ENCODE results near the gene CUEDC1. TPM values are rescaled to one million over a fixed set of nuclear protein-coding genes. Genes with fewer than 3 reads are reported as not detected.
A peak's percentile ranks its signal among the peaks of the same experiment; 100 is the strongest.

CUEDC1 gene
- total and polyA plus RNA-seq, 3 experiments from 2014 or later = 0.33 to 0.73 TPM; not detected in 1

DNA sequence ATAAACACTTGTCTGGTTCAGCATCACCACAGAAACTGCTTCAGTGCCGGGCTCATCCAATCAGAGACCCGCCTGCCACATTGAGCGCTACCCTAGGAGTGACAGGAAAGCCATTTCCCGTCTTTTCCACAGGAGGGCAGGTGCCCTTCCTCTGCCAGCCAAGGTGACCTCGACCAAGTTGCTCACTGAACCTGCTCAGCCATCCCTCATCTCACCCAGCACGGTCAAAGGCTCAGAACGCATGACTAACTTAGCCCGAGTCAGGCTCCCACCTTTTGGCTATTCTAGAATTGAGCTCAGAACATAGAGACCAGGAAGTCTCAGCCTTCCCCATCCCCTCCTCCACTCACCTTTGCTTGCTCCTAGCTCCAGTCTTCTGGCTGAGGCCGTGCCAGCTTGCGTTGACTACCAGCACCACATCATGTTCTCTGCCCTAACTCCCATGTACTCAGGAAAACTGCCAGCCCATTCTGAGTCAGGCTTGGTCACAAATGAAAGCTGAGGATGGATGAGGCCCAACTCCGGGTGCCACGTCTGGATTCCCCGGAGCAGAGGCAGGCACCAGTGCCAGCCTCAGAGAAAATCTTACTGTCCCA is 121.0 kb downstream of the CUEDC1 start:
- H3K36me3 ChIP-seq (ENCODE audit: insufficient read depth, low read length) = peaks cover 8% of the 10 kb centered on the region
- CTCF ChIA-PET = interaction anchor here (0.6 to 2.6 kb wide), 11 partner anchors 9 to 706 kb away, joined by 3 to 12 read pairs (median 3); partner anchors contain the start of gene MRPS23
- H3K4me1 Mint-ChIP-seq = peaks cover 0 to 5% (median 0%) of the 10 kb centered on the region in 3 donors
- no peak for DNase-seq
- H3K4me3 ChIP-seq (ENCODE audit: low read length) = no peak overlapping the region
- no peaks in the 10 kb centered on the region for H3K9me3 Mint-ChIP-seq
- H3K27me3 ChIP-seq (ENCODE audit: insufficient read depth, low read length, poor library complexity, severe bottlenecking) = no peaks in the 10 kb centered on the region
- H3K4me3 Mint-ChIP-seq = no peak overlapping the region
- H3K27ac ChIP-seq (ENCODE audit: low read depth, low read length) = no peak overlapping the region
- peaks cover 8 to 17% (median 11%) of the 10 kb centered on the region in 3 donors for H3K36me3 Mint-ChIP-seq
- POLR2A ChIA-PET = interaction anchor here (1.4 kb wide), 1 partner anchor 16 kb away, joined by 3 read pairs; the partner anchor contains the start of gene MRPS23
- no peaks in the 10 kb centered on the region for H3K9me3 ChIP-seq (ENCODE audit: low read length)
- H3K27me3 Mint-ChIP-seq = no peaks in the 10 kb centered on the region
- H3K27ac Mint-ChIP-seq = peak overlapping the region in 2 of 8 donors; percentile 29 to 47
- H3K4me1 ChIP-seq (ENCODE audit: insufficient read depth, low read length) = peaks cover 5% of the 10 kb centered on the region

DNA sequence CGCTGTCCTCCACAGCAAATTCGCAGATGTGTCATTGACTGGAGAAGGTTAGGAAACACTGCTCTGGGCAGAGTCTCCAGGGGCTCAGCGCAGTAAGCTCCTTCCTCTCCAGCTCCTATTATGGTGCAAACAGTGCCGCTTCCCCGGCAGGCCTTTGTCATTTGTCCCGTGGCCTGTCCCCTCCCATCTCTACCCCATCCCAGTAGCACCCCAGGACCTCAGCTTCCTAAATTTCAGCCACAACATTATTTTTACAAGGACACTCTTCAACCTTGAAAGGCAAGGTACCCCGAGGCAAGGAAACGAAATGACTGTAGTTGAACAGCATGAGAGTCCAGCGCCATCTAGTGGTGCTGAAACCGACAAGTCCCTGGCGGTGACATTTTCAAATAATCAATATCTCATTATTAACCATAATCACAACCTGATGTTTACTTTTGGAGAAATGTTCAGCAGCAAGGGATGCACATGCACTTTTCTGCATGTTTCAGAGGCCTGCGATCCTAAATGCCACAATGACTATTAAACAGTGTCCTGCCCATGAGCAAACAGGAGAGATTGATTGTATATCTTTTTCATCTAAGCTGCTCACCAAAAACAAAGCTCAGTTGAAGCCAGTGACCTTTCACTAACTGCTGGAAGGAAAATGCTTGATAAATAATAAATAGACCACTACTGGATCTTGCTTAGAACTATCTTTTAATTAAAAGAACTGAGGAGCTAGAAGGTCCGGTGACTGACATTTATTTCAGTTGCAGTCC is 121.9 kb downstream of the CUEDC1 start:
- Mint-ChIP-seq H3K4me3 (no peak overlapping the region), H3K27ac (no peak overlapping the region), H3K36me3 (peaks cover 5 to 8% (median 6%) of the 10 kb centered on the region in 3 donors), H3K9me3 (no peaks in the 10 kb centered on the region), H3K27me3 (no peaks in the 10 kb centered on the region), H3K4me1 (peaks cover 0 to 5% (median 0%) of the 10 kb centered on the region in 3 donors)
- ChIA-PET POLR2A (interaction anchor here (1.4 kb wide), 1 partner anchor 17 kb away, joined by 3 read pairs; the partner anchor contains the start of gene MRPS23), CTCF (interaction anchor here (0.6 to 2.6 kb wide), 17 partner anchors 9 to 705 kb away, joined by 3 to 12 read pairs (median 4); partner anchors contain the start of gene MRPS23)
- H3K4me3 ChIP-seq (ENCODE audit: low read length) = peak overlapping the region; percentile 73
- H3K4me1 ChIP-seq (ENCODE audit: insufficient read depth, low read length) = peaks cover 5% of the 10 kb centered on the region
- no peaks in the 10 kb centered on the region for H3K27me3 ChIP-seq (ENCODE audit: insufficient read depth, low read length, poor library complexity, severe bottlenecking)
- DNase-seq = peak; percentile 43 to 75 (median 59)
- no peak overlapping the region for H3K27ac ChIP-seq (ENCODE audit: low read depth, low read length)
- H3K36me3 ChIP-seq (ENCODE audit: insufficient read depth, low read length) = peaks cover 1% of the 10 kb centered on the region
- H3K9me3 ChIP-seq (ENCODE audit: low read length) = no peaks in the 10 kb centered on the region

DNA sequence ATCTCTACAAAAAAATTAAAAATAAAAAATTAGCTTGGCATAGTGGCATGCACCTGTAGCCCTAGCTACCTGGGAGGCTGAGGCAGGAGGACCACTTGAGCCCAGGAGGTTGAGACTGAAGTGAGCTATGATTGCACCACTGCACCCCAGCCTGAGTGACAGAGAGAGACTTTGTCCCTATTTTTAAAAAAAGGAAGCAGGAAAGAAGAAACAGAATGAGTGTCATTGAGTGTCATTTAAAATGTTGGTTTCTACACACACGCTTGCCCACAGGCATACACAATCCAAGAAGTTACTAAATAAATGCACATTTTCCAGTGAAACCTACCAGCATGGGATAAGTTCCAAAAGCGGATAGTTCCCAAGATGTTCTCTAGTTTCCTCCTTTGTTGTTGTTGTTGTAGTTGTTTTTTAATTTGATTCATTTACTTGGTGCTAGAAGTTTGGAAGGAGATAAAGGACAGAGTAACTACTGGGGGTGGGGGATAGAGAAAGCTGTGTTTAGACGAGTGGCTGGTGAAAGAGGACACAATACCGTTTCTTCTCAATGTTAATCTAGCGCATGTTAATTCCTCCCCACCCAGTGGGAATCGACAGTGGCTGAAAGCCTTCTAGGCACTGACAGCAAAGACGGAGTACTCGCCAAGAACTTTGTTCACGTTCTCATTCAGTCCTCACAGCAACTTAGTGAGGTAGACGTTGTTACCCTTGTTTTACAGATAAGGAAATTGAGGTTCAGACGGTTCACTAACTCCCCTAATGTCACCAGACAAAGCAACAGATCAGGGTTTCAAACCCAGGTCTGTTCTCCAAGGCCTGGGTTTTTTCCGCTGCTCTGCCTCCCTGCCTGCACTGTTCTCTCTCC is 122.7 kb downstream of the CUEDC1 start:
- no peak for DNase-seq
- peaks cover 4 to 6% (median 5%) of the 10 kb centered on the region in 3 donors for H3K36me3 Mint-ChIP-seq
- Histone ChIP-seq H3K27ac (ENCODE audit: low read depth, low read length) (no peak overlapping the region), H3K9me3 (ENCODE audit: low read length) (no peaks in the 10 kb centered on the region), H3K4me1 (ENCODE audit: insufficient read depth, low read length) (peaks cover 5% of the 10 kb centered on the region), H3K36me3 (ENCODE audit: insufficient read depth, low read length) (no peaks in the 10 kb centered on the region), H3K27me3 (ENCODE audit: insufficient read depth, low read length, poor library complexity, severe bottlenecking) (no peaks in the 10 kb centered on the region), H3K4me3 (ENCODE audit: low read length) (peak overlapping the region; percentile 73)
- H3K4me3 Mint-ChIP-seq = no peak overlapping the region
- H3K9me3 Mint-ChIP-seq = no peaks in the 10 kb centered on the region
- peaks cover 0 to 5% (median 0%) of the 10 kb centered on the region in 3 donors for H3K4me1 Mint-ChIP-seq
- ChIA-PET CTCF (interaction anchor here (1.1 to 2.6 kb wide), 12 partner anchors 8 to 704 kb away, joined by 3 to 12 read pairs (median 6); partner anchors contain the start of gene MRPS23), POLR2A (interaction anchor here (1.4 kb wide), 1 partner anchor 17 kb away, joined by 3 read pairs; the partner anchor contains the start of gene MRPS23)
- no peaks in the 10 kb centered on the region for H3K27me3 Mint-ChIP-seq
- no peak overlapping the region for H3K27ac Mint-ChIP-seq

DNA sequence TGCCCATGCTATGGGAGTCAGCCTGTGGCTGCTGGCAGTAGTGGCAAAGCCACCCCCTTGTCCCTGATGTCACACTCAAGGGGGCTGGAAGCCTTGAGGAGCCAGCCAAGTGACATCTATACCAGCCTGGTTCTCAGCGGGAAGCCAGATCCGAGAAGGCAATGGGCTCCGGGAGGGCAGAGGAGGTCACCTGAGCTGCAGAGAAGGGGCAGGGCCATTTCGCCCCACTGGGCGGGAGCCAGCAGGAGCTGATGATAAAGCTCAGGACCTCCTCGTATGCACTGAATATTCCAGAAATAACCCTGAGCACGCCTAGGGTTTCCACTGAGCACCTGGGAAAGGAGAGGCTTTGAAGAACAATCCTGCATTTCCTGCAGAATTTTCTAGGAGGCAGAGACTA is 124.3 kb downstream of the CUEDC1 start:
- CTCF ChIA-PET = no interaction called here
- Histone ChIP-seq H3K36me3 (ENCODE audit: insufficient read depth, low read length) (no peaks in the 10 kb centered on the region), H3K4me1 (ENCODE audit: insufficient read depth, low read length) (peaks cover 5% of the 10 kb centered on the region), H3K4me3 (ENCODE audit: low read length) (no peak overlapping the region), H3K27me3 (ENCODE audit: insufficient read depth, low read length, poor library complexity, severe bottlenecking) (no peaks in the 10 kb centered on the region), H3K27ac (ENCODE audit: low read depth, low read length) (no peak overlapping the region), H3K9me3 (ENCODE audit: low read length) (no peaks in the 10 kb centered on the region)
- peaks cover 0 to 2% of the 10 kb centered on the region in 2 donors for H3K27me3 Mint-ChIP-seq
- H3K4me3 Mint-ChIP-seq = peak overlapping the region in 1 of 7 donors; percentile 43
- H3K9me3 Mint-ChIP-seq = no peaks in the 10 kb centered on the region
- H3K36me3 Mint-ChIP-seq = no peaks in the 10 kb centered on the region
- H3K27ac Mint-ChIP-seq = no peak overlapping the region
- peaks cover 0 to 5% (median 0%) of the 10 kb centered on the region in 3 donors for H3K4me1 Mint-ChIP-seq
- DNase-seq = no peak
- POLR2A ChIA-PET = interaction anchor here (0.6 kb wide), 1 partner anchor 12 kb away, joined by 5 read pairs; no protein-coding TSS in a partner anchor

DNA sequence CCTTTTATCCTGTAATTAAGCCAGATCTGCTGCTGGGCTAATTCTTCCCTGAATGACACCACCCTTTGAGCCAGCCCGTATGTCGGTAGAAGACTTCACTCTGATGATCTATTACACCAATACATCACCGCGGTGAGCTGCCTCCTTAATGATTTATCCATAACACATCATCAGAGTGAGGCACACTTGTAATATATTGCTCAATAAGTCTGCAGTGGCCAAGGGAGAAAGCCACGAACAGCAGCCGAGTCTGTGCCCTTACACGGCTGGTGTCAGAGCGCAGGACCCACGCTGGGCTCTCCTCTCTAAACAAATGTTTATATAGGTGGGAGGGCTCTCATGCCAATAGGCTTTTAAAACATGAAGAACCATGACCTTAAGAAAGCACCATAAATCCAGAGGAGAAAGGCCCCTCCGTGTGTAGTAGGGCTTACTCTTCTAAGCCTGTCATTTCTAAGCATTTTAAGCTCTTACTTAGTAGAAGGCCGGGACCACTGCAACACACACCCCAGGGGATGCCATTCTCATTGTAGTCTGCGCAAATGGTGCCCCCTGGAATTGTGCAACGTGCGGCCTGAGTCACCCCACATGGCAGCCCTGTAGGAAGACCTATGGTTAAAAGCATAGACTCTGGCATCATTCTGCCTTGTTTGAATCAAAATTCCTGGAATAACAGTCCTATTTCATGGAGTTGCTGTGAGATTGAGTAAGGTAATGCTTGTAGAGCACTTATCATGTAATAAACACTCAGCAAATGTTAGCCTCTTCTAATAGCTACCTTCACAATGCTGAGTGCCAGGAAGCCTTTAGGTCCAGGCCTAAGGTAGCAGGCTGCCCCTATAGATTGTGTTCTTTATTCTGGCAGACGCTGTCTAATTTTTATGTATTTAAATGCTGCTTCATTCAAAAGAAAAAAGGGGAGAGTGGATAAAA is 131.5 kb downstream of the CUEDC1 start:
- H3K27ac Mint-ChIP-seq = no peak overlapping the region
- Histone ChIP-seq H3K27me3 (ENCODE audit: insufficient read depth, low read length, poor library complexity, severe bottlenecking) (no peaks in the 10 kb centered on the region), H3K4me1 (ENCODE audit: insufficient read depth, low read length) (no peaks in the 10 kb centered on the region), H3K4me3 (ENCODE audit: low read length) (no peak overlapping the region), H3K27ac (ENCODE audit: low read depth, low read length) (no peak overlapping the region), H3K9me3 (ENCODE audit: low read length) (no peaks in the 10 kb centered on the region), H3K36me3 (ENCODE audit: insufficient read depth, low read length) (no peaks in the 10 kb centered on the region)
- H3K9me3 Mint-ChIP-seq = no peaks in the 10 kb centered on the region
- H3K27me3 Mint-ChIP-seq = peaks cover 0 to 7% of the 10 kb centered on the region in 2 donors
- no peak overlapping the region for H3K4me3 Mint-ChIP-seq
- ChIA-PET POLR2A (no interaction called here), CTCF (interaction anchor here (2.5 kb wide), 1 partner anchor 10 kb away, joined by 12 read pairs; no protein-coding TSS in a partner anchor)
- no peaks in the 10 kb centered on the region for H3K4me1 Mint-ChIP-seq
- no peaks in the 10 kb centered on the region for H3K36me3 Mint-ChIP-seq
- DNase-seq = no peak

DNA sequence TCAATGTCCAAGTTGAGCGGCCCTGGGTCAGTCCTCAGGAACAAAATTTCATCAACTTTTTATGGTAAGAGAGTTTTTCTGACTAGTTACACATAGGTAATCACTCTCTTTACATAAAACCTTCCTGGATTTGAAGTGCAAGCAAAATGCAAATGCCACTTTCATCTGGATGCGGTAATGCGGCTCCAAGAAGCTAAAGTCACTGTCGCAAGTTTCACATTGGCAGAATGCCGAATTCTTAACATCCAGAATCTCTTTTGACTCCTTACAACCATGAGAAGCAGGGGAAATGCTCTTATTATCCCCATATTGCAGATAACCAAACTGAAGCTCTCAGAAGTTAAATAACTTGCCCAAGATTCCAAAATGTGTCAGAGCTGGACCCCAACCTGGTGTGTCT is 135.3 kb downstream of the CUEDC1 start:
- Histone ChIP-seq H3K27ac (ENCODE audit: low read depth, low read length) (no peak overlapping the region), H3K36me3 (ENCODE audit: insufficient read depth, low read length) (no peaks in the 10 kb centered on the region), H3K9me3 (ENCODE audit: low read length) (no peaks in the 10 kb centered on the region), H3K4me3 (ENCODE audit: low read length) (no peak overlapping the region), H3K27me3 (ENCODE audit: insufficient read depth, low read length, poor library complexity, severe bottlenecking) (peaks cover 4% of the 10 kb centered on the region), H3K4me1 (ENCODE audit: insufficient read depth, low read length) (no peaks in the 10 kb centered on the region)
- Mint-ChIP-seq H3K9me3 (no peaks in the 10 kb centered on the region), H3K4me1 (no peaks in the 10 kb centered on the region), H3K27me3 (peaks cover 7 to 17% of the 10 kb centered on the region in 2 donors), H3K36me3 (peaks cover 0 to 1% (median 0%) of the 10 kb centered on the region in 3 donors), H3K27ac (no peak overlapping the region), H3K4me3 (no peak overlapping the region)
- CTCF ChIA-PET = no interaction called here
- POLR2A ChIA-PET = no interaction called here
- no peak for DNase-seq

DNA sequence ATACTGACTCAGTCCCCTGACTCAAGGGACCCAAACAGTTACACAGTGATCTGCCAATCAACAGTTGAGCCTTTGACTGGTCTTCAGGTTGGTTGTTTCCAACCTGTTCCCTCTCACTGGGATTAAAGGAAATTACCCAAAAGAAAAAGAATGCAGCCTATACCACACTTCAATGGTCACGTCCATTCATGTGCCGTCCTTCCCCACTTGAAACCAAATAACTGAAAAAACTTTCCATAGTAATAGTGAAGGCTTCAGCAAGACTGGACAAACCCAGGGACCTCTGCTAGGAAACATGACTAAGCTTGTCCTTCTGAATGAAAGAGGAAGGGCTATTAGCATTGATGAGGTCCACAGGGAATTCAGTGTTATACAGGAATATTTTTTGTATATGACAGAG is 135.9 kb downstream of the CUEDC1 start:
- CTCF ChIA-PET = no interaction called here
- Mint-ChIP-seq H3K4me3 (no peak overlapping the region), H3K27me3 (peaks cover 7 to 23% of the 10 kb centered on the region in 2 donors), H3K36me3 (peaks cover 0 to 1% (median 0%) of the 10 kb centered on the region in 3 donors), H3K27ac (no peak overlapping the region), H3K4me1 (no peaks in the 10 kb centered on the region), H3K9me3 (no peaks in the 10 kb centered on the region)
- DNase-seq = no peak
- Histone ChIP-seq H3K4me3 (ENCODE audit: low read length) (no peak overlapping the region), H3K27me3 (ENCODE audit: insufficient read depth, low read length, poor library complexity, severe bottlenecking) (peaks cover 6% of the 10 kb centered on the region), H3K36me3 (ENCODE audit: insufficient read depth, low read length) (no peaks in the 10 kb centered on the region), H3K4me1 (ENCODE audit: insufficient read depth, low read length) (no peaks in the 10 kb centered on the region), H3K9me3 (ENCODE audit: low read length) (no peaks in the 10 kb centered on the region), H3K27ac (ENCODE audit: low read depth, low read length) (no peak overlapping the region)
- POLR2A ChIA-PET = no interaction called here

Data from CD8-positive, alpha-beta memory T cell (primary cell).